Measurements from ENCODE around the gene KCNA5.

- TF ChIP-seq POLR2A (IDR thresholded peaks at IDR 0.05) (no peak), POLR2AphosphoS5 (IDR thresholded peaks at IDR 0.05) (no peak)
Observed at GRCh38 chr12:5035618-5036017, 8.1 kb upstream of the KCNA5 start.
